BE2C (cell line): Measurements from ENCODE around the gene SIL1.

Experiments
- DNase-seq: peaks from one replicate; pipeline ENCODE4 v3.0.0-alpha.2; 2020
- H3K27me3 ChIP-seq: fragments of 250-450 bp; sonication (Bioruptor Pico); 2 replicates; pipeline ENCODE4 v1.5.1; 2020; ENCODE audit warnings: mild to moderate bottlenecking
- H3K36me3 ChIP-seq: fragments of 250-450 bp; sonication (Bioruptor Pico); 2 replicates; pipeline ENCODE4 v1.5.1; 2020; ENCODE audit warnings: mild to moderate bottlenecking
- H3K4me1 ChIP-seq: fragments of 250-450 bp; sonication (Bioruptor Pico); 2 replicates; pipeline ENCODE4 v1.5.1; 2020
- H3K4me3 ChIP-seq: 2 replicates; pipeline ENCODE4 v1.5.1; 2011; ENCODE audit warnings: low read depth, low read length
- H3K9me3 ChIP-seq: fragments of 250-450 bp; sonication (Bioruptor Pico); 2 replicates; pipeline ENCODE4 v1.5.1; 2020
- TF ChIP-seq, protein P1 (sequence below): IDR thresholded peaks from 2 replicates; pipeline ENCODE4 v1.5.1; 2012; ENCODE audit warnings: mild to moderate bottlenecking, low read depth, low read length

Gene SIL1

DNA sequence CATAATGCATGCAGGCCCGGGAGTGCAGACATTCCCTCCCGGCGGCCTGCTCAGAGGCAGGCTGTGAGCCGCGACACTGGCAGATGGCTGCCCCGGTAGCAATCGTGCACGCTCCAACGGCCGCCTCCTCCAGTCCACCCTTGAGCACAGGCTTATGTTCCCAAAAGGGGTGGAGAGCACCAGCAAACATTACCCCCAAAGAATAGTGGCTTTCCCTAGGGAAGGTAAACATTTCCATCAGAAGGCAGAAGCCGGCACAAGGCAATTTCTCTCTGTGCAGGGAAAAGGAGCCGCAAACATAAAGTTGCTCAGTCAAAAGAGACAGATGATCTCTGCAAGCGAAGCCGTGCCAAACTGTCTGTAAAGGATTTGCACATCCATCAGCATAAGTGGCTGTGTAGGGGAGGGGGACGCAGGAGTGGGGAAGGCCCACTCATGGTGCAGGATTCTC lies 92.5 kb downstream of the SIL1 start:
- Histone ChIP-seq H3K4me3 (no peak overlapping the region), H3K36me3 (no peaks in the 10 kb centered on the region; the same call in 1 of the 2 replicates), H3K4me1 (peaks cover 28% of the 10 kb centered on the region), H3K9me3 (no peaks in the 10 kb centered on the region), H3K27me3 (no peaks in the 10 kb centered on the region)
- TF ChIP-seq, protein P1, sequence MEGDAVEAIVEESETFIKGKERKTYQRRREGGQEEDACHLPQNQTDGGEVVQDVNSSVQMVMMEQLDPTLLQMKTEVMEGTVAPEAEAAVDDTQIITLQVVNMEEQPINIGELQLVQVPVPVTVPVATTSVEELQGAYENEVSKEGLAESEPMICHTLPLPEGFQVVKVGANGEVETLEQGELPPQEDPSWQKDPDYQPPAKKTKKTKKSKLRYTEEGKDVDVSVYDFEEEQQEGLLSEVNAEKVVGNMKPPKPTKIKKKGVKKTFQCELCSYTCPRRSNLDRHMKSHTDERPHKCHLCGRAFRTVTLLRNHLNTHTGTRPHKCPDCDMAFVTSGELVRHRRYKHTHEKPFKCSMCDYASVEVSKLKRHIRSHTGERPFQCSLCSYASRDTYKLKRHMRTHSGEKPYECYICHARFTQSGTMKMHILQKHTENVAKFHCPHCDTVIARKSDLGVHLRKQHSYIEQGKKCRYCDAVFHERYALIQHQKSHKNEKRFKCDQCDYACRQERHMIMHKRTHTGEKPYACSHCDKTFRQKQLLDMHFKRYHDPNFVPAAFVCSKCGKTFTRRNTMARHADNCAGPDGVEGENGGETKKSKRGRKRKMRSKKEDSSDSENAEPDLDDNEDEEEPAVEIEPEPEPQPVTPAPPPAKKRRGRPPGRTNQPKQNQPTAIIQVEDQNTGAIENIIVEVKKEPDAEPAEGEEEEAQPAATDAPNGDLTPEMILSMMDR, result no peak
- peak; percentile 68 for DNase-seq

DNA sequence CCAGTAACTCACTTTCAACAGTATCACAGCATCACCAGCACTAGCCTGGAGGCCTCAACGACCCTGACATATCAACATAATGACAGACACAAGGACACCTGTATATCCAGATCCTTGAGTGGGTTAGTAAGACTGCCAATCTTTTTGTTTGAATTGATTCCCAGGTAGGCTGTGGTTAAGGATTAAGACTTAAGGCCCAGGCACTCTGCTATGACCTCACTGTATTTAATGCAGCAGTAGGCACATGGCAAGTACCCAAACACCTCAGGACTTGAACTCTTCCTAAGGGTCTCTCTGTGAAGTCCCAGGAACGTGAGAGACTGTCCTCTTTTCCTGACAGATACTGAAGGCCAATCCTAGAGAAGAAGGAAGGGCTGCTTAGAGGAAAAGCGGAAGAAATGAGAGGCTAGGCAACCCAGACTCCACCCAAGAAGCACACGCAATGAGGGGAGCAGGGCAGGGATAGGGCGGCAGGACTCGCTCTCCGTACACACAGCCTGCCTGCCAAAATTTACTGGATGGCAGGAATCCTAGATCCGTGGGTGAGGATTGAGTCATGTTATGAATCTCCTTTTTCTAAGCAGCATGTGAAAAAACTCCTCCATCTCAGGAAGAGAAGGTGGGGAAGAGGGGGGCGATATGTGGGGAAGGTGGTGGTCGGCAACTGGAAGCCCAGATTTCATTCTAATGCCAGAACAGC lies 93.4 kb downstream of the SIL1 start:
- Histone ChIP-seq H3K4me3 (no peak overlapping the region), H3K9me3 (no peaks in the 10 kb centered on the region), H3K4me1 (peaks cover 28% of the 10 kb centered on the region), H3K36me3 (no peaks in the 10 kb centered on the region; the same call in 1 of the 2 replicates), H3K27me3 (no peaks in the 10 kb centered on the region)
- TF ChIP-seq, protein P1, result no peak
- no peak for DNase-seq

DNA sequence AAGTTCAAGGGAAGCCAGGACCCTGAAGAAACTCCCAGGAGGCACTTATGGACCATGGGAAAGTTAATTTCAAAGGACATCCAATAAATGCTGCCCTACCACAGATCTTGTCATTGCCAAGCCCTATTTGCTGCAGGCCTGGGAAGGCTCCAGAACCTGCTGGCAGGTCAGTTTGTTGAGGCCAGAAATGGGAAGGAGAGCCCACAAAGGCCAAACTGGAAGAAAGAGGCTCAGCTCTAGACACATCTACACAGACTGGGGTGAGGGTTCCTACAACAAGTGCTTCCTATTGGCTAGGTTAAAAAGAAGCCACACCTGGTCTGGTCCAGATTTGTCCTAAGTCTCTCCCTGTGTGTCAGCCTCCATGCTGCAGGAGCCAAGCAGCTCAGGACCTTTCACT lies 94.4 kb downstream of the SIL1 start:
- no peak for DNase-seq
- TF ChIP-seq, protein P1, result no peak
- H3K36me3 ChIP-seq, result no peaks in the 10 kb centered on the region; the same call in 1 of the 2 replicates
- H3K27me3 ChIP-seq, result no peaks in the 10 kb centered on the region
- H3K9me3 ChIP-seq, result no peaks in the 10 kb centered on the region
- H3K4me1 ChIP-seq, result peaks cover 28% of the 10 kb centered on the region
- H3K4me3 ChIP-seq, result no peak overlapping the region

DNA sequence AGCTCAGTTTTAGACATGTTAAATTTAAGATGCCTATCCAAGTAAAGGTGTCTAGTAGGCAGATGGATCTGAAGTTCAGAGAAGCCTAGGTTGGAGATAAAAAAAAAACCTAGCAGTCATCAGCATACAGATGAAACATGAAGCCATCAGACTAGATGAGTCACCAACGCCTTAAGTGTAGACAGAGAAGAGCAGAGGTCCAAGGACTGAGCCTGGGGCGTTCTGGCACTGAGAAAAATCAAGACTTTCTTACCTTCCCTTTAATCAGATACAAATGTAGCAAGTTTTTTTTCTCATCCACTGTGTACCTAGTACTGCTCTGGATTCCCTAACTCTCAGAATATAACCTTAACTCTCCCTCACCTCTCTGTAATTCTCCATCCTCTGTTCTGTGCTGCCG lies 97.3 kb downstream of the SIL1 start:
- TF ChIP-seq, protein P1, result no peak
- Histone ChIP-seq H3K9me3 (no peaks in the 10 kb centered on the region), H3K4me3 (no peak overlapping the region), H3K36me3 (no peaks in the 10 kb centered on the region; the same call in 1 of the 2 replicates), H3K4me1 (peaks cover 19% of the 10 kb centered on the region), H3K27me3 (no peaks in the 10 kb centered on the region)
- no peak for DNase-seq

DNA sequence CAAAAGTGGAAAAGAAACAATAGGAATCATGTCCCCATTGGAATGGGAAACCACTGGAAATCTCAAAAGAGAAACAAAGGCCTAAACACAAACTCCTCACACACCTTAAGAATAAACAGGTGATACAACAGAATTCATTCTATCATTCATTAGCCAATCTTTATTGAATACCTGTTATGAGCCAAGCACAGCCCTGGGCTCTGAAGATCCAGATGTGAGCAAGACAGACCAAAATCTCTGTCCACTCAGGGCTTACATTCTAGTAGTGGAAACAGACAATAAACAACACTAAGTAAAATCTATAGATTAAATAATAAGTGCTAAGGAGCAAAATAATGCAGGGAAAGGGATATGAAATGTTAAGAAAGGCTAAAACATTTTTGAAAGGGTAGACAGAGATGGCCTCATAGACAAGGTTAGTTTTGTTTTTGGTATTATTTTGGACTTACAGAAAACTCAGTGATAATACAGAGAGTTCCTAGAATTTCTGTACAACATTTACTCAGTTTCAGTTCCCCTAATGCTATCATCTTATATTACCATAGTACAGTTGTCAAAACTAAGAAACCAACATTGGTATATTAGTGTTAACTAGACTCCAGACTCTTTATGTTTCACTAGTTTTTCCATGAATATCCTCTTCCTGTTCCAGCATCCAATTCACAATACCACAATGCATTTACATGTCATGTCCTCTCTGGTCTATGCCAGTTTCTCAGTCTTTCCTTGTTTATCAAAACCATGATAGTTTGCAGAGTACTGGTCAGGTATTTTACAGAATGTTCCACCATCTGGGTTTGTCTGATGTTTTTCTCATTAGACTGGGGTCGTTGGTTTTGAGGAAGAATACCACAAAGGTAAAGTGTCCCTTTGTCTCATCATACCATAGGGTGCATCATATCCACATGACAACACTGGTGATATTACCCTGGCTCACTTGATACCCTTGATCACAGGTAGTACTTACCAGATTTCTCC lies 103.7 kb downstream of the SIL1 start:
- Histone ChIP-seq H3K27me3 (no peaks in the 10 kb centered on the region), H3K4me1 (no peaks in the 10 kb centered on the region; the same call in 1 of the 2 replicates), H3K4me3 (no peak overlapping the region), H3K36me3 (no peaks in the 10 kb centered on the region), H3K9me3 (no peaks in the 10 kb centered on the region)
- TF ChIP-seq, protein P1, result no peak
- DNase-seq, result no peak
